Kidney epithelial cell (primary cell): Measurements from ENCODE around the gene SOX6. TPM values are rescaled to one million over a fixed set of nuclear protein-coding genes. Genes with fewer than 3 reads are reported as not detected.

Experiments
- DNase-seq: peaks from one replicate; pipeline ENCODE4 v3.0.0-alpha.2; 2010; ENCODE audit warnings: low read depth
- H3K27me3 ChIP-seq: 2 replicates; pipeline ENCODE4 v1.6.0; 2011; ENCODE audit warnings: low read length; ENCODE audit not compliant: control insufficient read depth, insufficient read depth
- H3K36me3 ChIP-seq: 2 replicates; pipeline ENCODE4 v1.5.1; 2011; ENCODE audit warnings: low read length; ENCODE audit not compliant: control insufficient read depth, insufficient read depth
- H3K4me3 ChIP-seq: 2 replicates; pipeline ENCODE4 v1.5.1; 2011; ENCODE audit warnings: low read depth, mild to moderate bottlenecking, control low read depth, low read length
- CTCF ChIP-seq: IDR thresholded peaks from 2 replicates; pipeline ENCODE4 v1.5.1; 2011; ENCODE audit warnings: mild to moderate bottlenecking, moderate library complexity, low read length, control low read depth, inconsistent platforms; ENCODE audit not compliant: insufficient read depth, poor library complexity, severe bottlenecking
- total RNA-seq: library from RNA; depleted of rRNA; stranded (reverse); fragments of >200 nt; gene quantifications from 2 replicates; pipeline ENCODE4 v1.2.3, GENCODE V29; 2015

SOX6 gene
- total RNA-seq, 1 donor from 2014 or later: 2.7 TPM

- DNase-seq: no peak
- no peak overlapping the region for H3K4me3 ChIP-seq
- H3K27me3 ChIP-seq: no peaks in the 10 kb centered on the region
- no peak for TF ChIP-seq CTCF
- H3K36me3 ChIP-seq: no peaks in the 10 kb centered on the region
Observed at GRCh38 chr11:15968461-15969130, 387.8 kb downstream of the SOX6 start.

DNA sequence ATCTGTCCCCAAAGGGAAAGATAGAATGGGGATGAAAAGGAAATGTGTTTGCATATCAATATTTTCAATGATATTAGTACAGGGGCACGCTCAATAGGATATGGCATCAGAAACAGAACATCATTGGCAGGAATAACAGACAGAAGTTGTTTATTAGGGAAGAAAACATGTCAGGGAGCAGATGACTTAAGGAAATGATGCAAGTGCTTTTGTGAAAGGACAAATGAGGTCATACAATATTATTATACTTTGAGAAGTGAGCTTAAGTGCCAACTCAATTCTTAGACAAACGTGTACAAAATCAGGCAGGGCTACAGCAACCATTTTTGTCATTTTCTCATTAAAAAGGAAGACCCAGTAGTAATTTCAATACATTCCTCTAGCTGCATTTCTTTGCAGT is 388.4 kb downstream of the SOX6 start:
- Histone ChIP-seq H3K4me3 (no peak overlapping the region), H3K36me3 (no peaks in the 10 kb centered on the region), H3K27me3 (no peaks in the 10 kb centered on the region)
- DNase-seq: no peak
- TF ChIP-seq CTCF: no peak

DNA sequence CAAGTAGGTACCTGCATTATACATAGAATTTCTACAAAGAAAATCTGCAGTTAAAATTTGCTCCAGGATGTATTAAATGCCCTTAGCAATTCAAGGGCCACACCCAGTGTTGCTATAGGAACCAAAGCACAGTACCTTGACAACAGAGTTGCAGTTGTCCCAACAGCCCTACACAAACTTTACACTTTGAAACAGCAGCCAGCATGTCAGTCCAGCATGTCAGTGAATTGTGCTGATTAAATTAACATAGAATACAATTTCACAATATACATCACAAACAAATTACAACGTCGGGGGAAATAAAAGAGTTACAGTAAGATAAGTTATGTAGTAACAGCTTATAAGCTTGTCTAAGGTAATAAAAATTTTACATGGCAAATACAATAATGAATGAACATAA is 389.2 kb downstream of the SOX6 start:
- Histone ChIP-seq H3K27me3 (no peaks in the 10 kb centered on the region), H3K36me3 (no peaks in the 10 kb centered on the region), H3K4me3 (no peak overlapping the region)
- no peak for TF ChIP-seq CTCF
- no peak for DNase-seq

DNA sequence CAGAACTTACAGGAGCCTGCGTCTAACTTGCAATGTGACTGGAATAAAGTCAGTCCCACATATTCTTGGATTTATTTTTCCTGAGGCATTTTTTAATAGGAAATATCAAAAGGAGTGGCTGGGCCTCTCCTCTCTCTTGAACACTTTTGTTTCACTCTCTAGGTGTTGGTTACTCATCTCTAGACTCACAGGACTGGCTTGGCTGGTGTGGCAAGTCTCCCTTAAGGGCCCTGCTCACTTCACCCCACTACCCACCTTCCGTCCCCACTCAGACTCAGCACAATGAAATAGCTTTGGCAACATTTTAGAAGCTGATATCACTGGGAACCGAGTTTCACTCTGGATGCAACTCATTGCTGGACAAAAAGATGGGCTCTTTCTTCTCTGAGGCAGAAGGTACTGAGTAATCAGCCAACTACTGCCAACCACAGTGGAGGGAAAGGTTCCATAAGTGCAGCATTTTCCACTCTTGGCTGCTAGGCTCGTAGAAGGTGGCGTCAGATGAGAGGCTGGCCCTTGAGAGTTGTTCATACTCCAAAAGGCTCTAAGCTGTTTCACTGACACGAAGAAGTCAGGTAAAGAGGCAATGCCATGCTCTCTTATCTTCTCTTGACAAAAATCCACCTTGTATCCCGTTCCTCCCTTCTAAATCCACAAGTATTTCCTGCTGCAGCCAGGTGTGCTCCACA is 390.6 kb downstream of the SOX6 start:
- H3K4me3 ChIP-seq: no peak overlapping the region
- TF ChIP-seq CTCF: no peak
- no peaks in the 10 kb centered on the region for H3K27me3 ChIP-seq
- no peak for DNase-seq
- no peaks in the 10 kb centered on the region for H3K36me3 ChIP-seq

DNA sequence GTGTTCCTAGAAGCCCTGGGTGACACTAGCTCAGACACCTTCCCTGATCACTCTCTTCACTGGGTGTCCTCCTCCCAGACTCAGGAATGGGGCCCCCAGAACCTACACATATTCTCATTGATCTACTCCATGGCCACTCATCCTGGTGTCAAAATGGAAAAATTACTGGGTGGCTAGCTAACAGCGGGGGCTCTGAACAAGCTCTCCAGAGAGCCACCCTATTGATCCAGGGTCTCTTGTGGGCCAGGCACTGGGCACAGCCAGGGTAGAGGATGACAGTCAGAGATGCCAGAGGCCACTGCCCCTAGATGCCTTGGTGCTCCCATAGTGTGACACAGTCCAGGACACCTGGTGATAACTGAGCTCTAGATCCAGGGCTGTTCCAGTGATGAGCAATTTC is 393.1 kb downstream of the SOX6 start:
- Histone ChIP-seq H3K36me3 (no peaks in the 10 kb centered on the region), H3K4me3 (no peak overlapping the region), H3K27me3 (no peaks in the 10 kb centered on the region)
- no peak for DNase-seq
- TF ChIP-seq CTCF: no peak
